GM18505 (cell line): ENCODE measurements around the gene LEKR1.
"Not testable (repeated sequence)": the region's sequence is repeated elsewhere in the genome, so short reads cannot be mapped to it uniquely, and the experiment has no call there.

Source experiments
- ATAC-seq: cut with Tn5 transposase; IDR thresholded peaks from one replicate; pipeline ENCODE4 v1.9.1; 2021; ENCODE audit not compliant: unreplicated experiment
- POLR2A ChIP-seq: IDR thresholded peaks from 4 replicates; pipeline ENCODE4 v1.6.1; 2011; ENCODE audit warnings: borderline replicate concordance; ENCODE audit not compliant: insufficient read depth, insufficient read length; ENCODE audit errors: extremely low read depth

LEKR1 gene

GRCh38 chr3:156918746-156919145, 92.6 kb downstream of the LEKR1 start:
- TF ChIP-seq POLR2A, result no peak
- ATAC-seq, result no peak

DNA sequence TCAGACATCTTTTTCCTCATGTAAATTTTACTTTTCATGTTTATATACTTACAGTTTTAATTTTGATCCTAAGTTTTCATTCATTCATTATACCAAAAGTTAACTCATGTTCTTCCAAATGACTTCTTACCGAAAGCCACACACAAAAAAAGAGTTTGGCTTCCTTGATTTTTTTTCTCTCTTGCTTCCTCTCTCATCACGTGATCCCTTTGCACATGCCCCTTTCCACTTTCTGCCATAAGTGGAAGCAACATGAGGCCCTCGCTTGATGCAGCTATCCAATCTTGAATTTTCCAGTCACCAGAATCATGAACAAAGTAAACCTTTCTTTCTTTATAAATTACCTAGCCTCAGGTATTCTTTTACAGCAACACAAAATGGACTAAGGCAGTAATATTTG, 93.7 kb downstream of the LEKR1 start:
- ATAC-seq, result no peak
- TF ChIP-seq POLR2A, result no peak

DNA sequence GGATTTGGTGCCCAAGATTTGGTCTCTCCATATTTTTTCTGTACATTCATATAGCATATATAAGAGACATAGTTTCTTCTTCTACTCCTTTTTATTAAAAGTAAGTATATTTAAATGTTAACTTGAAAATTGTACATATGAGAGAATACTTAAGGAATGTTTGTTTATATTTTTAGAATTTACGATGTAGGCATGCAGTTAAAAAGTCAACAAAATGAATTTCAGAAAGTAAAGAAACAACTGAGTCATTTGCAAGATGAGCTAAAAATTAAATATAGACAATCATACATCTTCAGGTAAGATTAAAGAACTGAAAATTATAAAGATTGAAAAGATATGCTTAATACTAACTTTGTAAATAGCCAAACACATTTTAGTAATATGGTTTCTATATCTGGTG, 94.2 kb downstream of the LEKR1 start:
- ATAC-seq, result no peak
- TF ChIP-seq POLR2A, result no peak

DNA sequence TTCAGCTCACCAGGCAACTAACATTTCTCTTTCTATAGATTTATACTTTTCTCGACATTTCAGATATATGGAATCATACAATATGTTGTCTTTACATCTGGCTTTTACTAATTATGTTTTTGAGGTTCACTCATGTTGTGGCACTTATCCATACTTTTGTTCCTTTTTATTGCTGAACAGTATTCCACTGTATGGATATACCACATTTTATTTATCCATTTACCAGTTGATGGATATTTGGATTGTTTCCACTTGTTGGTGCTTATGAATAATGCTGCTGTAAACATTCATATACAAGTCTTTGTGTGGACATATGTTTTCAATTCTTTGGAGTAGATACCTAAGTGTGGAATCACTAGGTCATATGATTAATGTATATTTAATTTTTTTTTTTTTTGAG, 97.2 kb downstream of the LEKR1 start:
- no peak for TF ChIP-seq POLR2A
- no peak for ATAC-seq

- TF ChIP-seq POLR2A, result no peak
- ATAC-seq, result no peak
These were observed 112.6 kb downstream of the LEKR1 start for GRCh38 chr3:156938724-156939123.

GRCh38 chr3:156939315-156939714, 113.2 kb downstream of the LEKR1 start:
- no peak for TF ChIP-seq POLR2A
- no peak for ATAC-seq

DNA sequence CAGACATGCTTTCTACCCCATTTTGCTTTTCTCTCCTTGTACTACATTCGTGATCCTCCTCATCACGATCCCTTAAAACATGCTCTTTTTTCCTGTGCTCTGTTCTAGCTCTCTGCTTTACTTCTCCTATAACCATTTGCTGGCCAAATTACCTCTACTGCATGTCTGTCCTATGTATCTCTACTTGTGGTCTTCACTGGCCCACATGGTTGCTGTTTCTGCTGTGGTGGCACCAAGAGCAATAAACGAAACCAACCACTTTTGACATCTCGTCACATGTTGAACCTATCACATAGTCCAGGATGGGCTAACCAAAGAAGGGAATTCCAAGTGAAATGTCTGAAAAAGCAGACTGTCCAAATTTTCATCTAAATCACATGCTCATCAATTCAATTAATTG, 115.2 kb downstream of the LEKR1 start:
- TF ChIP-seq POLR2A, result no peak
- ATAC-seq, result no peak

GRCh38 chr3:156948402-156949210, 122.5 kb downstream of the LEKR1 start:
- no peak for TF ChIP-seq POLR2A

GRCh38 chr3:156952011-156952410, 125.9 kb downstream of the LEKR1 start:
- no peak for ATAC-seq
- TF ChIP-seq POLR2A, result no peak

More at GRCh38 chr3:156948402-156949210, 122.5 kb downstream of the LEKR1 start:
- no peak for ATAC-seq

- peak; percentile 70 for ATAC-seq
- no peak for TF ChIP-seq POLR2A
These were observed 131.6 kb downstream of the LEKR1 start for GRCh38 chr3:156957715-156958114.

DNA sequence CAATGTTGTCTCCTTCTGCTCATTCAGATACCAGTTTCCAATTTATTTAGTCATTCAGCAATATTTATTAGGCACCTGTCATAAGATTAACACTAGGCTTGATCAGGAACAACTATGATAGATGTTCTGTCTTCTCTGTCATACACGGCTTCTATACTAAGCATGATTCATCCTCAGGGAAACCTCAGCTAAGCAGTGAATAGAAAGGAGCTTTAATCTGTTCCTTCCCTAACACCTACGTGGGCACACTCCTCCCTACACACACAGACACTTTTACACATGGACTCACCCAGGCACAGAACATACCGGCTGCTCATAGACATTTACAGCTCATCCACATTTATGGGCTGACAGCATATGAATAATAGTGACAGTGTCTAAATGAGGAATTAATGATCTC, 136.9 kb downstream of the LEKR1 start:
- ATAC-seq, result no peak
- TF ChIP-seq POLR2A, result no peak

DNA sequence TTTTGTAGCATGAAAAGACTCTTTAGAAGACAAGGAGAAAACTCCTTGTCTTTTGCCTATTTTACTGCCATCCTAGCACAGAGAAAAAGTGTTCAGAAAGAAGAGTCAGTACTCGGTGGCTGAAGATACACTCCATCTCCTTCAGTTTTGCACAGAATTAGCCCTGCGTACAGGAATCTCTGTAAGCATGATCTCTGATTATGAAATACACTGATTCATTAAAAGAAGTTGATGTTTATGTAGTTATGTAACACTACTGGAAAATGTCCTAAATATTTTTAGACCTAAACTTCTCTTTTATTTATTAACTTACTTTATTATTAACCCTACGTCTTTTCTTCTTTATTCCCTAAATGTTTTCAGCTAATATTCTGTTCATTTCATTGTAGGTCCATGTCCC, 138.4 kb downstream of the LEKR1 start:
- no peak for TF ChIP-seq POLR2A
- no peak for ATAC-seq

- ATAC-seq, result not testable (repeated sequence)
These were observed 140.2 kb downstream of the LEKR1 start for GRCh38 chr3:156966349-156966748.

GRCh38 chr3:156973954-156974353, 147.8 kb downstream of the LEKR1 start:
- no peak for ATAC-seq
- no peak for TF ChIP-seq POLR2A

DNA sequence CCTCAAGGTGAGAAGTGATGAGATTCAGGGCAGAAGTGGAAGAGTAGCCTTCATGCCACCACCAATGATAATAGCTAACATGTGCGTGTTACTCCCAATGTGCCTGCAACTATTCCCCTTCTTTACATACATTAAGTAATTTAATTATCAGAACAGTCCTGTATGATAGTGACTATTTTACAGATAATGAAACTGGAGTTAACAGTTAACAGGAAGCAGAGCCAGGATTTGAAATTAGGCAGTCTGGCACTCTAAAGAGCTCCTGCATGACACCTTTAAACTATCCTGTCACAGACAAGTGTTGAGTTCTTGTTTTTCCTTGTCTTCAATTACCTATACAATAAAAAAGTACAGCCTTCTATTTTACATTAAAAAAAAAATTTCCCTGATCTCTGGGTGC, 148.8 kb downstream of the LEKR1 start:
- ATAC-seq, result no peak
- no peak for TF ChIP-seq POLR2A

DNA sequence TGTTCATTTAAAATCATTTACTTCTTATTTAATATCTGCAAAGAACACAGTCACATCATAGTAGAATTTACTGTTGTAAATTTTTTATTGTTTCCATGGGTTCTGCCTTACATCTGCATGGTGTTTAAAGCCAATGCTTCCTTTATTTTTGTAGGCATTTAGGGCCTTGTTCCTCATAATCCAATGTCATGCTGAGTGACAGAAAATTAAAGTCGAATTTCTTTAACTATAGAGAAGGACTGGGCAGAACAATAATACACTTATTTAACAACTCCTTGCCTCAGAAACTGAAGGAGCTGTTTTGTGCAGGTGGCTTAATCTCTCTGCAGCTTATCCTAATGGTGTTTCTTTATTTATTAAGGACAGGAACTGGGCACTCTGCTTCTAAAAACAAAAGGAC, 149.6 kb downstream of the LEKR1 start:
- ATAC-seq, result no peak
- TF ChIP-seq POLR2A, result no peak

GRCh38 chr3:156976933-156977332, 150.8 kb downstream of the LEKR1 start:
- TF ChIP-seq POLR2A, result no peak
- ATAC-seq, result no peak
